Activated T-helper 9 cell treated with anti-CD3 and anti-CD28 coated beads, Interleukin-2, amount 50 U/mL, for 16 hours (primary cell): Measurements from ENCODE around the gene EFCC1.
A peak's percentile ranks its signal among the peaks of the same experiment; 100 is the strongest.

Experiments
- DNase-seq: peaks from one replicate; pipeline ENCODE4 v3.0.0-alpha.2; 2020; ENCODE audit warnings: low read depth

The EFCC1 gene

DNA sequence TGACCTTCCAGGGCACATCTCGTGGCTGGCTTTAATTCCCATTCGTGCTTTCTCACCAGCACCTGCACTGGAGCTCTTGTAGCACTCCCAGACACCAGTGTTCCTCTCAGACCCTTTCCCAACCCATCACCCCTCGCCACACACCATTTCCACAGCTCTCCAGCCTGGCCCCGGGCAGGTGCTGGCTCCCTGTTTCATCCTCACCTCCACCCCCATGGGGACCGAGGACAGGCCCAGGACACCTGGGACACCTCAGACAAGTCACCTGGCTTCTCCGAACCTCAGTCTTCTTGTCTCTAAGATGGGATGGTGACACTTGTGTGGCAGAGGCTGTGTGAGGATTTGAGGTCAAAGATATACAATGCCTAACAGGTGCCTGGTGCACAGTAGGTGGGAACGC is 32.0 kb downstream of the EFCC1 start:
- no peak for DNase-seq

DNA sequence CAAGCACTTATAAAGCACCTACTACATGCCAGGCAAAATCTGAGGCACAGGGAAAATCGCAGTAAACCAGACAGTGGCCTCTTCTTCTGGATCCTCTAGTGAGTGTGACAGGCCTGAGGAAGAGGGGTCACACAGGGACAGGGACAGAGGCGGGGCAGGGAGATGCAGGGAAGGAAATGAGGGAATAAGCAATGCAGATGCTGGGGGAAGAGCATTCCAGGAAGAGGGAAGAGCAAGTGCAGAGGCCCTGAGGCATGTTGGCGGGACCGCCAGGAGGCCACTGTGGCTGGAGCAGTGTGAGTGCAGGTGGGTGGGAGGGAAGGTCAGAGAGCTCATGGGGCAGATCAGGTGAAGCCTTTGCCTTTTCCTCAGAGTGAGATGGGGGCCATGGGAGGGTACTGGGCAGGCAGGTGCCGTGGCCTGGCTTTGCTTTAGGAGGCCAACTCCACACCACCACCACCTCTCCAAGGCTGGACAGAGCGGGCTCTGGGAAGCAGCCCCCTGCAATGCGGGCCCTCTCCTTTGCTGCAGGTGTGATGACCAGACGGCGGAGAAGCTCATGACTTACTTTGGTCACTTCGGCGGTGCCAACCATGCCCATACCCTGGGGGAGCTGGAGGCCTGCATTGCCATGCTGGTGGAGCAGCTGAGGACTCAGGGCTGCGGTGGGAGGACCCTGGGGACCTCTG is 32.7 kb downstream of the EFCC1 start:
- DNase-seq: no peak

DNA sequence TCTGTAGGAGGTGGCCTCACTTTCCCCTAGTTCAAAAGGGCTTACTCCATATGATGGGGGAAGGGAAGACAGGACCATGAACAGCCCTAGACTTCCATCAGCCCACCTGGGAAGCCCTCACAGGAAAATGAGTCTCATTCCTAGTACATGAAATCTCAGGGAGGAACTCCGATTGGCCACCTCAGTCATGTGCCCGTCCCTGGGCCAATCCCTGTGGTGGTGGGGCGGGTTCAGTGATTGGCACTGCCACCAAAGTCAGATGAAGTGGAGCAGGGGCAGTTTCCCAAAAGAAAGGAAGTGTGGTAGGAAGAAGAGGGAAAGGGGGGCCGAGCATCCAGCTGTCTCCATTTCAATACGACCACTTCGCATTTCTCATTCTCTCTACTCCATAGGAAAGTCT is 33.5 kb downstream of the EFCC1 start:
- DNase-seq: no peak

DNA sequence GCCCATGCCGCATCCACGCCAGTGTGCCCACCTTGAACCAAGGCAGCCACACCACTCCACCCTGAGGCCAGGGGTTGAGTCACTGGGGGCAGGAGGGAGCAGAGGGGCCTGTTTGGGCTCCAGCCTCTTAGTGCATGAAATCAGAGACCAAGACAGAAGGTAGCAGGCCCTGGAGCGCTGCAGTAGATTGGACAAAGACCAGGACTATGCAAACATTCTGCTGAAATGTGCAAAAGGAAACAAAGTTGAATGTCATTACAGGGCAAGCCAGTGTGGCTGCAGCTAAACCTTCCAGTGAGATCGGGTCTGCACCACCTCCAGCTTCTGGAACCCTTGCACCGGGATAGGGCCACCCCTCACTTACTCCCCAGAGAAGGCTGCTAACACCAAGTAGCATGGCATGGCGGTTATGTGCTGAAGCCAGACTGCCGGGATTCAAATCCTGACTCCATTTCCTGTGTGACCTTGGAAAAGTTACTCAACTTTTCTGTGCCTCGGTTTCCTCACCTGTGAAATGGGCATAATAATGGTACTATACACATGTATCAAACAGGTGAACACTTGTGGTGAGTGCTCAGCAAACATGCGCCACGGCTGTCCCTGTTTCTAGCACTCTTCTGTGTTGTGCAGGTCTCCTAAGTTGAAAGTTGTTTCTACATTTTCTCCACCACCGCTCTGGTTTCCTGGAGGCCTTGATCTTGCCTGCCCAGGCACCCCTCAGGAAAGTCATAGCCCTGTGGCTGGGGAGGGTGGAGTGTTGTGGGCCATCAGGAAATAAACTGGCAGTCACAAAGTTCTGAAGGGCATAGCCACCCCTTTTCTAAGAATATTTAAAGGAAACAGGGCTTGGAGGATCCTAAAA is 34.5 kb downstream of the EFCC1 start:
- DNase-seq: no peak

DNA sequence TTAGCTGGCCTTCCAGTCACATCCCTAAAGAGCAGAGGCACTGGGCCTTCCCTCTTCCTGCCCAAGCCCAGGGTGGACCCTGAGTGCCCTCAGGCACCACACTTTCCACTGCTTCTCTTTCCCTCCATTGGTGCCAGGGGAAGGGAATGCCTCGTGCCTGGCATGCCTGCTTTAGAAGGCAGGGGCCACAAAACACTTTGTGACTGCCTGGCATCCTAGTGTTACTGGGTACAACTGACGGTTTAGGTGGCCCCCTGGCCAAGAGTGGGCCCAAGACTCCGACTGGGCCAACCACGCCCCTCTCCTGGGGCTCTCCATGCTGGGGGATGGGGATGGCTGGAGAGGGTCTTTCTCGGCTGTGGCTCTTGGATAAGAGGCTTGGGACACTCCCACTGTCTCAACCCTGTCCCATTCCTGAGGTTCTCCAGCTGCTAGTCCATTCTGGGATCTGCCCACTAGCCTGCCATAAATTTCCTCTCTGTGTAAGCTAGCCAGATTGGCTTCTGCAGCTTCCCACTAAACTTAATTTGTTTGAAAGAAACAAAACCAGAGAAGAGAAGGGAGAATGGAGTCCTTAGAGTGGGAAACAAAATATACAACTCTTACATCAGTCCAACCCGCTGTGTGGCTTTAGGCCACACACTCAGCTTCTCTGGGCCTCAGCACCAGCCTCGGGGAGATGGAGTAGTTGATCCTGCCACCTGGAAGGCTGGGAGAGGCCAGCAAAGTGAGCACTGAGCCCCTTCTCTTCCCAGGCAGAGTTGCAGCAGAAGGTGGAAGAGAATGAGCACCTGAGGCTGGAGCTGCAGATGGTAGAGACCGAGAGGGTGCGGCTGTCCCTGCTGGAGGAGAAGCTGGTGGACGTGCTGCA is 35.4 kb downstream of the EFCC1 start:
- DNase-seq: no peak

DNA sequence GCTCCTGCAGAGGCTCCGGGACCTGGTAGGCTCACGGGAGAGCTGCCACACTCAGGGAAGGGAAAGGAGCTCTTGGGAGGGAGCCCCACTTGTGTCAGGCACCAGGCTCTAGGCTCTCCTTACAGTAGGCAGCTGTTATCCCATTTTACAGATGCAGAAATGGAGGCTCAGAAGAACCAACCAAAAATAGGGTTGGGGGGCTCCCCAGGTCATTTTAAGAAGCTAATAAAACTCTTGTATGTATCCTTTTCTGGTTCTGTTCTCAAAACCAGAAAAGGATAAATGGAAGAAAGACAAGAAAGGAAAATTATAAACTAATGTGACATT is 36.0 kb downstream of the EFCC1 start:
- DNase-seq: no peak

DNA sequence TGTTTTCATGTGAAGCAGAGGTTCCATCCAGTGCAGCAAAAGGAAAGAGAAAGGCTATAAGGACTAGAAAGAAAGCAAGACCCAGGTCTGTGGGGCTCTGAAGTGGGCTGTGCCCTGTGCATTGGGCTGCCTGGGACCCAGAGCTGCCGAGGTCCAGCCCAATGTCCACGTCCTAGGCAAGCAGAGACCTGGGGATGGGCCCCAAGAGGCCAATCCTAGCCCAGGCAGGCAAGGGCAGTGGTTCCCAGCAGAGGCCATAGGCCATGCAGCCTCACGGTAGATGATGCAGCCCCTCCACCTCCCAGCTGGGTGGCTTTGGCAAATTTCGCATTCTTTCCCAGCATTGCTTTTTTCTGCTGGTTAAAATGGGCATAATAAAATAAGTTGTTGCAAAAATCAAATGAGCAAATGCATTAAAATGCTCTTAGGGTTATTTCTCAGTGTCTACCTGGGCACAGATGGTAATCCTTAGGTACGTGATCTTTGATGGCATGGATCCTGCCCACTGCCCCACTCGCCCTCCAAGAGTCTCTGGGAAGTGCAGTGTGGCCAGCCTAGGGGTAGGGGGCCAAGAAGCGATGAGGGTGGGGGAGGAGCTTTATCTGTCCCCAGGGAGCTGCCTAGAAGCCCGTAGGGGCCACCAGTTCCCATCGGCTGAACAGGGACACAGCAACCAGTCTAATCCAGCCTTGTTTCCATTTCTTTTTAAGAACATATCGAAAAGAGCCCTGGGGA is 37.2 kb downstream of the EFCC1 start:
- no peak for DNase-seq

DNA sequence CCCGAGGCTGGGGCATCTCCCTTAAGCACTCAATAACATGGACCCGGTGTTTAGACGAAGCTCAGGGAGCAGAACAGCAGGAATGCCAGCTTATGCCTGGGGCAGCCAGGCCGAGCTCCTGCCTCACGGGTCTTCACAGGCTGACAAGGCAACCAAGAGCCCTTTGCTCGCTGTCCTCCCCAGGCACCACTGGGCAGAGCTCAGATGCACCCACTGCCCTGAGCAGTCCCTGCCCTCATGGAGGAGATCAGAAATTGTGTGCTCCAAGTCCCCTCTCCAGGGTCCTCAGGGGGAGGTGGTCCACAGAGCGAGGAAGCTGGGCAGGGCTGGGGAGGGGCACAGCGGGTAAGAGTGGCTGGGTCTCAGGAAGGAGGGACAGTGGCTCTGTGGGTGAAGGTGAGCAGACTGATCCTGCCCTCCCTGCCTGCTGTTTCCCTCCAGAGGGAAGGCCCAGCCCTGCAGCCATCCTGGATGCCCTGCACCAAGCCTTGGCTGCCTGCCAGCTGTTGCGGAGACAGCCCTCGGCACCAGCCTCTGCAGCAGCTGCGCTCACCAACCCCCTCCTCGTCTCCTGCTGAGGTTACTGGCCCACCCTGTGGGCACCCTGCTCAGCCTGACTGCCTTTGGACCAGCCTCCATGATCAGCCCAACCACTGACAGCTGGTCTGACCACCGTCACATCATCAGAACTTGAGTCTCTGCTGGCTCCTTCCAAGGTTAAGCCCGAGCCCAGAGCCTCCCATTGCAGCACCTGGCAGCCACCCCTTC is 38.4 kb downstream of the EFCC1 start:
- no peak for DNase-seq

DNA sequence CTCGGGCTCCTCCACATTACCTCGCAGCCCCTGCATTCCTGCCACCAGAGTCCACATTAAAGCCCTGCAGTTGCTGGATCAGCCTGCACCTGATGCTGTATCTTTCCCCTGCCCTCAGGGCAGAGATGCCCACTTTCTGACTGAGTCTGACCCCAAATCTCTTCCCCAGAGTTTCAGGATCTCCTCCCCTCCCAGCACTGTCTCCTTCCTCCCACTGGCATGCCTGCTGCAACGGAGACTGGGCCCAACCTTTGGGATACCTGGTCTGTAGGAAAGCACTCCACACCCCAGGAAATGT is 38.9 kb downstream of the EFCC1 start:
- no peak for DNase-seq

DNA sequence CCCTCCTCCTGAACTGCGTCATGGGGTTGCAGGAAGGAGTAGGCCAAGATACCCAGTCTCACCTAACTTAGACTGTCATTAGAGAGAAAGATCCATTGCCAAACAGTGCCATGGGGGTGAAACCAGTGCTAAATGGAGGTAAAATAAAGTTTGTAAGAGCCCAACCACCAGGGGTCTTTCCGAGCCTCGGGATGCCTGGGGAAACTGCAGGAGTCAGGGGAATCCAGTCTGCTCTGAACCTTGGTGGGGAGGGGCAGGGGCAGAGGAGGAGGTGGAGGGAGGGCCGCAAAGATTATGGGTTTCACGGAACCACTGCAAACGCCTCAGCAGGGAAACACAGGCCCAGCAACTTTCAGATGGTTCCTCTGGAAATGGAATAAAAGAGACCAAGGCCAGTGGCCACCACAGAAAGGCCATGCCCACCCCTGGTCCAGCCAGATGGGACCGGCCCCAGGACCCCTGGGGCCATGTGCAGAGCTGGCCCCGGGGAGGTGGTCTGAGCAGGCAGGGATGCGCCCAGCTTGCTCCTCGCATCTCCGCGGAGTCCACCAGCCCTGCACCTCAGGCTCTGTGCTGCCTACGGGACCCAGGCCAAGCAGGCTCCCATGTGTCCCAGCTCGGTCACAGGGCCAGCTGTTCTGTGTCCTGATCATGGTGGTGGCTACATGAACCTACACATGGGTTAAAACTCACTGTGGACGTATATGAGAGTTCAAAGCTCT is 39.6 kb downstream of the EFCC1 start:
- DNase-seq: no peak

DNA sequence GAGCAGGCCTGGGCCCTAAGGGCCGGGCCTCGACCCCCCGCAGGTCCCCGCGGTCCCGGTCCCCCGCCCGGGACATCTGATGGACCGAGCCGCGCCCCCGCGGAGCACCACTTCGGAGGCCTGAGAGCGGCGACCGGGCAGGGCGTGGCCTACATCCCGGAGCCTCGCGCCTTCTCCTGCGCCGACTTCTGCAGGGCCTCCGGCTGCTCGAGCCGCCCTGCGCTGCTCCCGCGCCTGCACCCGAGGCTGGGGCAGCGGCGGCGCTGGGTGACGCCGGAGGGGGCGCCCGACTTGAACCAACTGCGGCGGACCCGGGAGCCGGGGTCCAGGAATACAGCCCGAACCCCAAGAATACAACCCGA is 44.6 kb downstream of the EFCC1 start:
- DNase-seq: peak; percentile 20

DNA sequence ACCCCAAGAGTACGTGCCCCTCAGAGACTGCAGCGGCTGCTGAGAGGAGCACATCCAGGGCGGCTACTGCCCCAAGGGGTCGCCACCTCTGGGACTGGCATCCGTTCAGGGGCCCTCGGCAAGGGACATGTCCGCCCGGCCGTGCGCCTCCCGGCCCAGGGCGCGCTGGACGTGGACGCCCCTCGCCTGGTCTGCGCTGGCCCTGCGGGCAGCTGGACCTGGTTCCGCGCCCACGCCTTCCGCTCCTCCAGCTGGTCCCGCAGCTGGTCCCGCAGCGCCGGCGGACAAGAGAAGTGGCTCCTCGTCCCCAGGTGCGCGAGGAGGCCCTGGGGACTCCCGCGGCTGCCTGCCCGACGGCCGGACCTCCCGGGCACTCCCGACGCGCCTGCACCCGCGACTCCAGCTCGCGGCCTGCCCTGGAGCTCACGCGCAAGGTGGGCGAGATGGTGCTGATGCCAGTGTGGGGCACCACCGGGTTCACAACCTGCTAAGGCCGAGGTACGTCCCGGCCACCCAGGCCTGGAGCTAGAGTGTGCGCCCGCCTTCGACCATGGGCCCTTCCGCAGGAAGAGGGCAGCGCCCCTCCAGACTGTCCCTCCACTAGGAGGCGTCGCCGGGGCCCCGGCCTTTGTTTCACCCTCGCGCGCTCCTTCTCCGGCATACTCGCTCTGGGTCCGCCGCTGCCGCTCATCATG is 45.1 kb downstream of the EFCC1 start:
- peak; percentile 27 for DNase-seq

DNA sequence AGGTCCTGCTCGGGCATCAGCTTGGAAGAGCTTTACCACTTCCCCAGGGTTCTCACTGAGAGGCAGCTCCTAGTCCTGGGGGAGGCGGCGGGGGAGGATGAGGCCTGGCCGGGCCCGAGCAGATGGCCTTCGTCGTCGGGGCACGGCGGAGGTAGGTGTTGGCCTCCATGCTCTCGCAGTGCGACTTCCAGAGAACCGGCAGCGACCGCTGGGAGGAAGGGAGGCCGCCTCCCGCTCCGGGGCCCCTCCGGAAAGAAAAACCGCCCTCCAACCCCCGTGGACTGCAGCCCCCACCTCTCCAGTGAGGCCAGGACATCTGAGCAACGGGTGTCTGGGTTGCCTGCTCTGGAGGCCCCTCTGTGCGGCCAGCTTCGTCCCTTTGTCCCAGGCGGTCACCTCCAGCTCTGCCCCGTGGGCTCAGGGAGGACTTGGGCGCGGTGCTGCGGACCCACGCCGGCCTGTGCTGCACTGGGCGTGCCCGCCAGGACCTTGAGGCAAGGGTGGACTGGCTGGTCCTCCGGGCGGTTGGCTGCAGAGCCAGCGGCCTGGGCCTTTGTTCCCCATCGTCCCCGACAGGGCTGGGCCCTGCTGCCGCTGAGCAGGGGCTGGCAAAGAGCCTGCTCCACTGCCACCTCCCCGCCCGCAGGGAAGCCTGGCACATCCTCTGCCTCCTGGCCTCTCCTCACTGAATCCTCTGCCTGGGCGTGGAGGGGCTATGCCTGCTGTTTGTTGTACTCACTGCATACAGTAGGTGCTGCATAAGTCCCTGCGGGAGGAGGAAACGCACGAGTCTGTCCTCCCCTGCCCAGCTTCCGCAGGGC is 45.8 kb downstream of the EFCC1 start:
- DNase-seq: no peak

DNA sequence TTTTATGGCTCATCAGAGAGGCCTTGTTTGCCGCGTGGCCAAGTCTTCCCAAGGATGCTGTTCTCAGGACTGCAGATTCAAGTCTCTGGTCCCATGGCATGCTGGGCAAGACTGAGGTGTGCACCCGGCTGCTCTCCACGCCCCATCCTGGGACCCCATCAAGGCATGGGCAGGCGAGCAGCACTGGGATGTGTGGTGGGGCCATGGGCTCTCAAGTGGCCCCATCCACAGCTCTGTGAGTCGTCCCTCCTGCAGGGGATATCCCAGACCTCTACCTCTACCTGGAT is 46.4 kb downstream of the EFCC1 start:
- no peak for DNase-seq

DNA sequence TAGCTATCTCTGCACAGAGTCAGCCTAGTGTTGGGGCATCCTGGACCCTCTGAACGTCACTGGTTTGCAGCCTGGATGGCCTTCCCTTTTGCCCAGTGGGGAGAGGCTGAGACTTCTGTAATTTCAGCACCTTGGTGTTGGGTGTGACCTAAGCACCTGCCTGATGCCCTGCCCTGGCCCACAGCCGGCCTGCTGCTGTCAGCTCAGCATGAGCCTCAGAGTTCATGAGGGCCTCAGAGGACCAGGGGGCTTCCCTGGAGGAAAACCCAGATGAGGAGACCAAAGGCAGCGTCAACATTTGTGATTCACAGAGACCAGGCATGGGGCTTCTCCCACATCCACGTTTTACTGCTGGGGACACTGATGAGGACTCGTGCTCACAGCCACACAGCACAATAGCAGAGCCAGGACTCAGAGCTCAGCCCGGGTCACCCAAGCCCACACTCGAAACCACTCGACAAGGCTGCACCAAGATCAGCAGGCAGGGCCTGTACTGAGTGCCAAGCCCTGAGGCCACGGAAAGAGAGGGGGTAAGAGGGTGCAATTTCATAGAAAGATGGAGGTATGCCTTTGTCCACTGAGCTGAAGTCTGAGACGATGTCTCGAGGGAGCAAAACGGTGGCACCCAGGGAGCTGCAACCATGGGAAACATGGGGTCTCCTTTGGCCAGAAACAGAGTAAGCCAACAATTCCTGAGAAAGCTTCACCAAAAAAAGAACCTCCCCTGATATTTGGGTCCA is 49.6 kb downstream of the EFCC1 start:
- no peak for DNase-seq

DNA sequence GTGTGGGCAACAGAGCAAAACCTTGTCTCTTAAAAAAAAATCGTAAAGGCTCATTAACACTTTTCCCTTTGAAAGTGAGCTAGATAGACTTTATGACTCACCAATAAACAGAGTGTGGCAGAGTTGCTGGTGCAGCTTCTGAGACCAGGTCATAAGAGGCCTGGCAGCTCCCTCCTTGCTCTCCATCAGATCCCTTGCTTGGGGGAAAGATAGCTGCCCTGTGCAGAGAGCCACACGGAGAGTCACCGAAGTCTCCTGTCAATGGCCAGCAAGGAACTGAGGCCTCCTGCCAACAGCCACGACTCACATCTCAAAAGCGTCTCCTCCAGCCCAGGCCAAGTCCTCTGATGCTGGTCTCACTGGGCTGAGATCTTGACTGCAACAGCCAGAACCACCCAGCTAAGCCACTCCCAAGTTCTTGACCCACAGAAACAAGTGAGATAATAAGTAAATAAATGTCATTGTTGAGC is 50.8 kb downstream of the EFCC1 start:
- DNase-seq: no peak

DNA sequence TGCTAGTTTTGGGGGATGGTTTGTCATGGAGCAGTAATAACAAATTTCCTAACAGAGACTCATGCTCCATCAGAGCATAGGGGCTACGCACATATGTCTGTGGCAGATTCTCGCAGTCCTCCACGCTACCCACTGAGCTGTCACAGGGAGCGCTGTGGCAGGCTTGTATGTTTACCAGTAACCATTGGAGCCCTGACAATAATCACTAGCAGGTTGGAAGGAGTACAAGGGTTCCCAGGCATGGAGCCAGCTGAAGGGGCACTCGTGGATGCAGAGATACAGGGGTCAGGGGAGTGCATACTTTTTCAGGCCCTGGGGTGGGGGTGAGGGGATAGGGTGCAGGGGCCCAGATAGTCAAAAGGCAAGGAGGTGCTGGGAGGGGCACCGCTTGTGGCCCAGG is 51.6 kb downstream of the EFCC1 start:
- DNase-seq: no peak

DNA sequence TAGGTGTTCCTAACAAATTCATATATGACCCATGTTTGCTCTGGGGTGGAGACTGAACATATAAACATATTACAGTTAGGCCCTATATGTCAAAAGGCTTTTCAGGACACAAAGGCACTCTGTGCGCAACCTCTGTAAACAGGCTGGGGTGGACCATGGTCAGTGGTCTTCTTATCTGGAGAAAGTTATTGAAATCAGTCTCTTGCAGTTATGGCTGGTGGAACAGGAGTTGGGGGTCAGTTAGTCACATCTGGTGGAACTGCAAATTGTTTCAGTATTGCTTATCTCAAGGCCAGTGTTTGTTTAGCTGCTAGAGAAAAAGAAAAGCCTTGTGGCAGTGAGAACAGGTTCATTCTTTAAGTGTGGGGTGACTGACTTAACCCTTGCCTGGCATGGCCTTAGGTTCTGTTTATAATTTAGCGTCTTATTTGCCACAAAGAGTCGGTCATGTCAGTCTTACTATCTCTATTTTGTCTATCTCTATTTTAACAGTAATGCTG is 53.6 kb downstream of the EFCC1 start:
- DNase-seq: no peak
